ENCODE measurements around the gene VANGL1.

- TF ChIP-seq RAD21 (IDR thresholded peaks at IDR 0.05), result no peak
- no peak for TF ChIP-seq HNF4G (IDR thresholded peaks at IDR 0.05)
- no peak for TF ChIP-seq CTCF (IDR thresholded peaks at IDR 0.05; ENCODE audit: low read depth, low read length, missing input control)
- TF ChIP-seq GABPA (IDR thresholded peaks at IDR 0.05 in 1 of 2, conservative IDR thresholded peaks at IDR 0.05 in 1 of 2), result no peak
- TF ChIP-seq REST (IDR thresholded peaks at IDR 0.05), result no peak
- TF ChIP-seq YY1 (IDR thresholded peaks at IDR 0.05), result no peak
- TF ChIP-seq SP1 (IDR thresholded peaks at IDR 0.05), result no peak
- no peak for TF ChIP-seq FOXA1 (IDR thresholded peaks at IDR 0.05)
- TF ChIP-seq EGR1 (IDR thresholded peaks at IDR 0.05; ENCODE audit: low read depth in 2 of 2), result no peak
- no peak for TF ChIP-seq ATF3 (IDR thresholded peaks at IDR 0.05)
- TF ChIP-seq ZBTB33 (IDR thresholded peaks at IDR 0.05), result no peak
Measured at GRCh38 chr1:115644109-115644508, 2.3 kb downstream of the VANGL1 start.

All from liver (tissue), 3 donors.